Activated naive CD4-positive, alpha-beta T cell treated with anti-CD3 and anti-CD28 coated beads, Interleukin-2, amount 50 U/mL, for 72 hours (primary cell): Measurements from ENCODE around the gene ZBTB48. TPM values are rescaled to one million over a fixed set of nuclear protein-coding genes. Genes with fewer than 3 reads are reported as not detected.
"Not testable (repeated sequence)": the region's sequence is repeated elsewhere in the genome, so short reads cannot be mapped to it uniquely, and the experiment has no call there.

ENCODE experiments used
- ATAC-seq, 2 donors: fragments of 150-1000 bp; cut with Tn5 transposase; 2 replicates each; pipeline ENCODE4 v1.10.0; 2021; ENCODE audit warnings: mild to moderate bottlenecking in 2 of 2, moderate library complexity in 2 of 2
- DNase-seq, 2 donors: peaks; one replicate each; pipeline ENCODE4 v3.0.0; 2021 to 2022; ENCODE audit warnings: low spot score in 2 of 2
- H3K27ac Mint-ChIP-seq, 2 donors: one replicate each; pipeline ENCODE4 v1.8.0; 2022; ENCODE audit warnings: mild to moderate bottlenecking in 2 of 2, mixed read lengths in 2 of 2
- H3K36me3 Mint-ChIP-seq, 2 donors: one replicate each; pipeline ENCODE4 v1.8.0; 2022; ENCODE audit warnings: mixed read lengths in 2 of 2
- H3K9me3 Mint-ChIP-seq, 2 donors: one replicate each; pipeline ENCODE4 v1.8.0; 2022; ENCODE audit warnings: mixed read lengths in 2 of 2
- total RNA-seq, 2 donors: library from RNA; stranded (reverse); gene quantifications; one replicate each; pipeline ENCODE4 v1.2.3, GENCODE V29; 2022

ZBTB48 gene
- total RNA-seq, 2 donors from 2014 or later, result 22.8 to 25.8 TPM

- Mint-ChIP-seq H3K36me3 (peaks cover 3 to 12% of the 10 kb centered on the region in 2 donors), H3K27ac (peak overlapping the region in 1 of 2 donors; percentile 79), H3K9me3 (no peaks in the 10 kb centered on the region)
- DNase-seq (no peak), ATAC-seq (no peak)
Observed at GRCh38 chr1:6632588-6633514, 53.1 kb downstream of the ZBTB48 start.

- peak; percentile 58 to 62 for ATAC-seq
- Mint-ChIP-seq H3K36me3 (peaks cover 0 to 11% of the 10 kb centered on the region in 2 donors), H3K27ac (peak overlapping the region; percentile 22 to 71), H3K9me3 (no peaks in the 10 kb centered on the region)
- DNase-seq, result peak in 1 of 2 donors; percentile 28
Observed at GRCh38 chr1:6634371-6635052, 54.7 kb downstream of the ZBTB48 start.

GRCh38 chr1:6635161-6635909, 55.5 kb downstream of the ZBTB48 start:
- no peak for DNase-seq
- no peaks in the 10 kb centered on the region for H3K9me3 Mint-ChIP-seq
- peaks cover 0 to 5% of the 10 kb centered on the region in 2 donors for H3K36me3 Mint-ChIP-seq
- no peak for ATAC-seq
- peak overlapping the region; percentile 22 to 71 for H3K27ac Mint-ChIP-seq

GRCh38 chr1:6635910-6636760, 56.3 kb downstream of the ZBTB48 start:
- ATAC-seq (no peak), DNase-seq (no peak)
- Mint-ChIP-seq H3K27ac (peak overlapping the region; percentile 29 to 68), H3K9me3 (no peaks in the 10 kb centered on the region), H3K36me3 (peaks cover 0 to 5% of the 10 kb centered on the region in 2 donors)

- peak overlapping the region in 1 of 2 donors; percentile 68 for H3K27ac Mint-ChIP-seq
- not testable (repeated sequence) for DNase-seq, H3K36me3 Mint-ChIP-seq, ATAC-seq, H3K9me3 Mint-ChIP-seq
Observed at GRCh38 chr1:6636778-6637177, 57.0 kb downstream of the ZBTB48 start.

GRCh38 chr1:6637770-6638169, 58.0 kb downstream of the ZBTB48 start:
- DNase-seq (no peak), ATAC-seq (no peak)
- Mint-ChIP-seq H3K36me3 (peaks cover 2 to 5% of the 10 kb centered on the region in 2 donors), H3K27ac (peak overlapping the region in 1 of 2 donors; percentile 68), H3K9me3 (no peaks in the 10 kb centered on the region)

GRCh38 chr1:6638226-6638625, 58.4 kb downstream of the ZBTB48 start:
- ATAC-seq, result no peak
- Mint-ChIP-seq H3K27ac (no peak overlapping the region), H3K36me3 (peaks cover 4 to 5% of the 10 kb centered on the region in 2 donors), H3K9me3 (no peaks in the 10 kb centered on the region)
- no peak for DNase-seq

Other genes starting within 250 kb of the ZBTB48 start
- gene ACOT7, start 186.2 kb upstream of the ZBTB48 start, total RNA-seq, result 10 to 100 TPM; 46.0 to 75.8 TPM
- 1 to 10 TPM in 1 of 2 donors, under 1 TPM in 1; 0.35 to 1.1 TPM for gene HES2, start 160.1 kb upstream of the ZBTB48 start, total RNA-seq
- 1 to 10 TPM in 1 of 2 donors, under 1 TPM in 1; 0.89 to 1.9 TPM for gene ESPN, start 155.2 kb upstream of the ZBTB48 start, total RNA-seq
- gene TNFRSF25, start 113.8 kb upstream of the ZBTB48 start, total RNA-seq, result 10 to 100 TPM; 68.0 to 88.5 TPM
- gene PLEKHG5, start 88.3 kb upstream of the ZBTB48 start, total RNA-seq, result 1 to 10 TPM; 2.8 to 3.9 TPM
- gene NOL9, start 25.5 kb upstream of the ZBTB48 start, total RNA-seq, result 10 to 100 TPM; 37.5 to 42.1 TPM
- gene TAS1R1, start 24.7 kb upstream of the ZBTB48 start, total RNA-seq, result not detected
- 10 to 100 TPM; 22.9 to 38.9 TPM for gene KLHL21, start 22.9 kb downstream of the ZBTB48 start, total RNA-seq
- 10 to 100 TPM; 15.5 to 33.4 TPM for gene PHF13, start 33.7 kb downstream of the ZBTB48 start, total RNA-seq
- gene THAP3, start 44.9 kb downstream of the ZBTB48 start, total RNA-seq, result 10 to 100 TPM; 20.2 to 52.6 TPM
- gene DNAJC11, start 121.8 kb downstream of the ZBTB48 start, total RNA-seq, result 10 to 100 TPM; 23.4 to 61.3 TPM
- gene CAMTA1, start 205.5 kb downstream of the ZBTB48 start, total RNA-seq, result 10 to 100 TPM; 50.4 to 76.4 TPM